Measurements from ENCODE around the gene HECW1. TPM values are rescaled to one million over a fixed set of nuclear protein-coding genes. Genes with fewer than 3 reads are reported as not detected.
"Not testable (repeated sequence)": the region's sequence is repeated elsewhere in the genome, so short reads cannot be mapped to it uniquely, and the experiment has no call there.

HECW1 gene
- total RNA-seq, 1 experiment from 2014 or later, result not detected

DNA sequence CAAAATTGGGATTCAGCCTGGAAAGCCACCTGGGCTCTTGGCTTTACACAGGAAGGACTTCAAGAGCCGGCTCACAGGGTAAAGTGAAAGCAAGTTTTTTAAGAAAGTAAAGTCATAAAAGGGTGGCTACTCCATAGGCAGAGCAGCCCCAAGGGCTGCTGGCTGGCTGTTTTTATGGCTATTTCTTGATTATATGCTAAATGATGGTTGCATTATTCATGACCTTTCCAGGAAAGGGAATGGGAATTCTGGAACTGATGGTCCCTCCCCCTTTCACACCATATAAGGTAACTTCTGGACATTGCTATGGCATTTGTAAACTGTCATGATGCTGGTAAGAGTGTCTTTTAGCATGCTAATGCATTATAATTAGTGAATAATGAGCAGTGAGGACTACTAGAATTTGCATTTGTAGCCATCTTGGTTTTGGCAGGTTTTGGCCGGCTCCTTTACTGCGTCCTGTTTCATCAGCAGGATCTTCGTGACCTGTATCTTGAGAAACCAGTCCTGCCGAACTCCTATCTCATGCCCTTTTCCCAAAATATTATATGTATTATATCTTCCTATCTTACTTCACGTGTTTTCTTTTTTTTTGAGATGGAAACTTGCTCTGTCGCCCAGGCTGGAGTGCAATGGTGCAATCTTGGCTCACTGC lies 80.5 kb downstream of the HECW1 start:
- in situ Hi-C loops (cut with HindIII; ENCODE audit: low pct_unique_long_range_greater_than_20kb, low sequenced_read_pairs), result no loop called here
- no peak for DNase-seq (ENCODE audit: low read depth, low spot score)

- no peak for DNase-seq (ENCODE audit: low read depth, low spot score)
- in situ Hi-C loops (cut with HindIII; ENCODE audit: low pct_unique_long_range_greater_than_20kb, low sequenced_read_pairs), result no loop called here
Measured at GRCh38 chr7:43193893-43194292, 81.4 kb downstream of the HECW1 start.

GRCh38 chr7:43195256-43195655 lies 82.8 kb downstream of the HECW1 start:
- peak; percentile 59 for DNase-seq (ENCODE audit: low read depth, low spot score)
- in situ Hi-C loops (cut with HindIII; ENCODE audit: low pct_unique_long_range_greater_than_20kb, low sequenced_read_pairs), result no loop called here

DNA sequence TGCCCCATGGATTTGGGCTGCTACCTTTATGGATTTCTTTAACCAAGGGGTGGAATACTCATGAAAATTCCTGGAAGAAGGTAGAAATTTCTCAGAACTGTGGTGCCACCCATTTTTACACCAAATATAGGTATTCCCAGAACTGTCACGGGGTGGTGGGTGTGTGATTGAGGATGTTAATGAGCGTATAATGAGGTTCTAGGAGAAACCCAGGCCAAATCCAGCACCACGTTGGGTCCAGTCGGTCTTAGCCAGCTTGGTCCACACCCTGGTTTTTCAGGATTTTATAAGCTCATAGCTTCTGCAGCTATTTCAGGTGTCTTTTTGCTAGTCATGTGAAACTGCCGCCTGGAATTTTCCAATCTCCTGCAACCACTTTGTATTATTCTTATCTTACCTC lies 83.3 kb downstream of the HECW1 start:
- no peak for DNase-seq (ENCODE audit: low read depth, low spot score)
- in situ Hi-C loops (cut with HindIII; ENCODE audit: low pct_unique_long_range_greater_than_20kb, low sequenced_read_pairs), result no loop called here

DNA sequence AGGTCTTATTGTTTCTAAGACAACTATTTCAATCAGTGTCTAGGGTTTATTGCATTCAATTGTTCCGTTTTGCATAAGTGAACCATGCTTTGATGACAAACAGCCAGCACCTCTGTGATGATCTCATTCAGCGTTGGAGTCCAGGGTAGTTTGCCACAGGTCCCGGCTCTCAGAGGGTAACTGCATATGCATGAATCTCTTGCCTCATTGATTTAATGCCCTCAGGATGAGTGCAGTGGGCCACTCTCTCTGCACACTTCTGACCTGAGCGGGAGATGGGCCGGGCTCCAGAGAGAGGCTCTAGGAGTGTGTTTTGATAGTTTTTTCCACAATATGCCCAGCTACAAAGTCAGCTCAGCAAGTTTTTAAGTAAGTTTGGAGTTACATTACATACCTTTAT lies 83.9 kb downstream of the HECW1 start:
- DNase-seq (ENCODE audit: low read depth, low spot score), result no peak
- in situ Hi-C loops (cut with HindIII; ENCODE audit: low pct_unique_long_range_greater_than_20kb, low sequenced_read_pairs), result no loop called here

DNA sequence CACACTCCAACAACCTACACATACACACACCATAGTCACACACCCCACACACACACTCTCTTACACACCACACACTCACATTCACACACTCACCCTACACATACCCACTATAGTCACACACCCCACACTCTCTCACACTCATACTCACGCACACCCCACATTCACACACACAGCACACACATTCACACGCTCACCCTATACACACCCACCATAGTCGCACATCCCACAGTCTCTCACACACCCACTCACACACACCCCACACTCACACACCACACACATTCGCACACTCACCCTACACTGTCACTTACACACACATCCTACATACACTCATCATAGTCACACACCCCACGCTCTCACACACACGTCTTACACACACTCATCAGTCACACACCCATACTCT lies 85.6 kb downstream of the HECW1 start:
- in situ Hi-C loops (cut with HindIII; ENCODE audit: low pct_unique_long_range_greater_than_20kb, low sequenced_read_pairs), result no loop called here

DNA sequence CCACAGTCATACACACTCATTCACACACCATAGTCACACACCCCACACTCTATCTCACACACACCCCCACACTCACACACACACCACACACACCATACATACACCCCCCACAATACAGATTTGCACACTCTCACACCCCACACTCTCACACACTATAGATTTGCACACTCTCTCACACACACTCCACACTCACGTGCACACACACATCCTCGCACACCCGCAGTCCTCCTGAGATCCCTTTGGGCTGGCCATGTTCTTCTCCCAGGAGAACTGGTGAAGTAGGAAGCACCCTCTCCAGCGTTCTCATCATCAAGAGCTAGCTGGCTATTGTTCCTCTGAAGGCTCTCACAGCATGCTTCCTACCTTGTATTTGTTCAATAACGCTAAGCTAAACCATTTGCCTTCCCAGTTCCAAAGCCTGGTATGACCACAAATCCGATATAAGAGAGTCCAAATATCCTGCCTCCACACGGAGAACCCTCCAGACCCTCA lies 86.2 kb downstream of the HECW1 start:
- no peak for DNase-seq (ENCODE audit: low read depth, low spot score)
- in situ Hi-C loops (cut with HindIII; ENCODE audit: low pct_unique_long_range_greater_than_20kb, low sequenced_read_pairs), result no loop called here

More for the DNA sequence above, 85.6 kb downstream of the HECW1 start:
- no peak for DNase-seq (ENCODE audit: low read depth, low spot score)

DNA sequence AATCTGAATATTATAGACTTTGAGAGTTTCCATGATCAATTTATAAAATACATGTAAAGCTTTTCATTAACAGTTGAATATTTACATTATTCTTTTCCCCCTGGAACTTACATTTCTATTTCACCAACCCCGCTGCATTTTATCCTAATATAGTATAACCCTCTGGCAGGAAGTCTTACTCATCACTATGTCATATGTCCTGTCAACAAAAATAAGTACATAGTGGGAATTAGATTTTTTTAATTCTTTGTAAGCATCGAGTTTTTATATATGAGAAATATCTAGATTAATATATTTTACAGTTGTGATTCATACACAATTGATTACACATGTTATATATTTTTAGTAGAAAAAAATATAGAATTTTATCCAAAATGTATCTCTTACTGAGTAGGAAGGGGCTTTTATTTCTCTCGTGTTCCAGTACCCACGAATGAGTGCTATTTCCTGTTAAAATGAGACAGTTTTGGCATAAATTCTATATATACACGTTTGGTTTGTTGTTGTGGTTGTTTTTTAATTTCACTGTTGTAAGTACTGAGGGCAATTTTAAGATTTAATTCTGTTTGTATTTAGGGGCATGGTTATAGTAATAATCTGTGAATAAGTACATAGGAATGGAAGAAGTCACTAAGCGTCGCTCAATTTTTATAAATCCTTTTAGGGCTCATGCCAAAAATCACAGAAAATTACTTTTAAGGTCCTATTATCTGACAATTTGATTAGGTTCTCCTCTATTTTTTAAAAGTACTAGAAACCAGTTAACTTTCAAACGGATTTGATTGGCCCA lies 87.1 kb downstream of the HECW1 start:
- DNase-seq (ENCODE audit: low read depth, low spot score), result no peak
- in situ Hi-C loops (cut with HindIII; ENCODE audit: low pct_unique_long_range_greater_than_20kb, low sequenced_read_pairs), result no loop called here

DNA sequence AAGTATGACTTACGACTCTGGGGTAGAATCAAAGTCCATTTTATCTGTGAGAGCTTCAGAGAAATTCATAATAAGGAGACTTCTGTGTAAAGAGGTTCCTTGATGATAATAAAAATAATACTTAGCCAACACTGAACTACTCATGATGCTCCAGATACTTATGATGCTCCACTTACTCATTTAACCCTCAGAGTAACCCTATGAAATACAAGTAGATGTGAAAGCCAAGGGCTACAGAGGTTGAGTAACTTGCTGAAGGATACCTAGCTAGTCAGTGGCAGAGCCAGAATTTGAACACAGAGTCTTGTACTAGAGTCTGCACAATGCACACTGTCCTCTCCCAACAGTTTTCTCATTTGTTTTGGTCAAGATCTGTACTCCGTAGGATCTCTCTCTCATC lies 89.5 kb downstream of the HECW1 start:
- in situ Hi-C loops (cut with HindIII; ENCODE audit: low pct_unique_long_range_greater_than_20kb, low sequenced_read_pairs), result no loop called here
- no peak for DNase-seq (ENCODE audit: low read depth, low spot score)

GRCh38 chr7:43204081-43204480 lies 91.6 kb downstream of the HECW1 start:
- DNase-seq (ENCODE audit: low read depth, low spot score), result no peak
- in situ Hi-C loops (cut with HindIII; ENCODE audit: low pct_unique_long_range_greater_than_20kb, low sequenced_read_pairs), result no loop called here

- DNase-seq (ENCODE audit: low read depth, low spot score), result peak; percentile 41
- in situ Hi-C loops (cut with HindIII; ENCODE audit: low pct_unique_long_range_greater_than_20kb, low sequenced_read_pairs), result no loop called here
Measured at GRCh38 chr7:43205171-43205795, 92.8 kb downstream of the HECW1 start.

GRCh38 chr7:43208242-43208641 lies 95.8 kb downstream of the HECW1 start:
- DNase-seq (ENCODE audit: low read depth, low spot score), result no peak
- in situ Hi-C loops (cut with HindIII; ENCODE audit: low pct_unique_long_range_greater_than_20kb, low sequenced_read_pairs), result no loop called here

GRCh38 chr7:43210539-43210938 lies 98.1 kb downstream of the HECW1 start:
- in situ Hi-C loops (cut with HindIII; ENCODE audit: low pct_unique_long_range_greater_than_20kb, low sequenced_read_pairs), result not testable (repeated sequence)
- peak; percentile 30 for DNase-seq (ENCODE audit: low read depth, low spot score)

- DNase-seq (ENCODE audit: low read depth, low spot score), result no peak
Measured at GRCh38 chr7:43211286-43211685, 98.8 kb downstream of the HECW1 start.

GRCh38 chr7:43211693-43212092 lies 99.2 kb downstream of the HECW1 start:
- in situ Hi-C loops (cut with HindIII; ENCODE audit: low pct_unique_long_range_greater_than_20kb, low sequenced_read_pairs), result no loop called here
- DNase-seq (ENCODE audit: low read depth, low spot score), result no peak

More at GRCh38 chr7:43211286-43211685, 98.8 kb downstream of the HECW1 start:
- in situ Hi-C loops (cut with HindIII; ENCODE audit: low pct_unique_long_range_greater_than_20kb, low sequenced_read_pairs), result no loop called here

DNA sequence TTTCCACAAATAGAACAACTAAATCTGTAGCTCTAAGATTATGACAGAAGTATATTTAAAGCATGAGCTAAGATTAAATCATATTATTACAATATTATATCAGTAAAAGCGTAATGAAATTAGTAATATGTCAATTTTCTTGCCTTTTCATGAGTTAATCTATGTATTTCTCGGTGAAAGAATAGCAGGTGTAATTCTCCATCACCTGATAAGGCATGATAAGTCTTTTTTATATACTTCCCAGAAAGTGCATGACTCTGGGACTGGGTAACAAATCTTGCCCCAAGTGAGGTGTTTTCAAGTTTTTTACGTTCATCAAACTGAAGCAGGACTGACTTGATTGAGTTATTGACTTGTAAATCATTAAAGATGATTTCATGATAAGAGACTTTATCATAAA lies 100.5 kb downstream of the HECW1 start:
- no peak for DNase-seq (ENCODE audit: low read depth, low spot score)
- in situ Hi-C loops (cut with HindIII; ENCODE audit: low pct_unique_long_range_greater_than_20kb, low sequenced_read_pairs), result no loop called here

DNA sequence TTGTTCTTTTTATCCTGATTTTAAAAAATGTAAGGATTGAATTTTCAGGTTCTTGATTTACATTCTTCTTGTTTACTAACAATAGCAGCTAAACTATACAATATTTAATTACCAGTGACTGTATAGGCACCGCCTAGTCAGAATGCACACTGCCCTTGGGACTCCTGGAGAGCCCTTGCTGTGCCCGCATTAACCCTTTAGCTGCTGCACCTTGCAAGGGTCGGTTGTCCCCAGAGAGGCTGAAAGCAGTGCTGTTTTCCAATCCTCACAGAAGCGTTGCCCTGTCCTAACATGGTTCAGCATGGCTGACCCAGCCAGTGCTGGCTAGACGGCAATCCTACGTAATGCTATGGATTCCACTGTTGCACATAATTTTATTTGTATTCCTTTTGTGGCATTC lies 102.6 kb downstream of the HECW1 start:
- in situ Hi-C loops (cut with HindIII; ENCODE audit: low pct_unique_long_range_greater_than_20kb, low sequenced_read_pairs), result no loop called here
- DNase-seq (ENCODE audit: low read depth, low spot score), result no peak

- DNase-seq (ENCODE audit: low read depth, low spot score), result no peak
- in situ Hi-C loops (cut with HindIII; ENCODE audit: low pct_unique_long_range_greater_than_20kb, low sequenced_read_pairs), result no loop called here
Measured at GRCh38 chr7:43217055-43217454, 104.6 kb downstream of the HECW1 start.

- in situ Hi-C loops (cut with HindIII; ENCODE audit: low pct_unique_long_range_greater_than_20kb, low sequenced_read_pairs); DNase-seq (ENCODE audit: low read depth, low spot score): not testable (repeated sequence)
Measured at GRCh38 chr7:43218901-43219300, 106.5 kb downstream of the HECW1 start.

Measured in SK-MEL-5 (cell line).